GM19452 (cell line): ENCODE data around the gene RSKR.
A peak's percentile ranks its signal among the peaks of the same experiment; 100 is the strongest.
"Not testable (repeated sequence)": the region's sequence is repeated elsewhere in the genome, so short reads cannot be mapped to it uniquely, and the experiment has no call there.

ENCODE experiments used
- ATAC-seq: cut with Tn5 transposase; IDR thresholded peaks from one replicate; pipeline ENCODE4 v1.9.1; 2021; ENCODE audit not compliant: unreplicated experiment

The RSKR gene

DNA sequence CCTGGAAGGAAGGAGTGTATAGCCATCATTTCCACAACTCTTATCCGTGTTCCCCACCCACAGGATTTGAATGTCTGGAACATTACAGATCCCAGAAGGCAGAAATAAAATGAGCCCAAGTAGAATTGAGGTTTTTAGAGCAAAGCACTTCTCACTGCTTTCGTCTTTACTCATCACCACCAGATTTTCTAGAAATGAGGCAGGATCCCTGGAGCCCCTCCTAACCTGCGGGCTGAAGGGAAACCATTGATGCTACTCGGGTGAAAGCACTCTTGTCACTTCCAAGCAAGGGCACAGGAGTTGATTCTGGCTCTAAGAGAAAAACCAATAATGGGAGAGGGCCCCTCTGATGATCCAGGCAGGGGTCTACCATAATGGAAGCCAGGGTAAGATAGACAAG is 34.5 kb downstream of the RSKR start:
- no peak for ATAC-seq

DNA sequence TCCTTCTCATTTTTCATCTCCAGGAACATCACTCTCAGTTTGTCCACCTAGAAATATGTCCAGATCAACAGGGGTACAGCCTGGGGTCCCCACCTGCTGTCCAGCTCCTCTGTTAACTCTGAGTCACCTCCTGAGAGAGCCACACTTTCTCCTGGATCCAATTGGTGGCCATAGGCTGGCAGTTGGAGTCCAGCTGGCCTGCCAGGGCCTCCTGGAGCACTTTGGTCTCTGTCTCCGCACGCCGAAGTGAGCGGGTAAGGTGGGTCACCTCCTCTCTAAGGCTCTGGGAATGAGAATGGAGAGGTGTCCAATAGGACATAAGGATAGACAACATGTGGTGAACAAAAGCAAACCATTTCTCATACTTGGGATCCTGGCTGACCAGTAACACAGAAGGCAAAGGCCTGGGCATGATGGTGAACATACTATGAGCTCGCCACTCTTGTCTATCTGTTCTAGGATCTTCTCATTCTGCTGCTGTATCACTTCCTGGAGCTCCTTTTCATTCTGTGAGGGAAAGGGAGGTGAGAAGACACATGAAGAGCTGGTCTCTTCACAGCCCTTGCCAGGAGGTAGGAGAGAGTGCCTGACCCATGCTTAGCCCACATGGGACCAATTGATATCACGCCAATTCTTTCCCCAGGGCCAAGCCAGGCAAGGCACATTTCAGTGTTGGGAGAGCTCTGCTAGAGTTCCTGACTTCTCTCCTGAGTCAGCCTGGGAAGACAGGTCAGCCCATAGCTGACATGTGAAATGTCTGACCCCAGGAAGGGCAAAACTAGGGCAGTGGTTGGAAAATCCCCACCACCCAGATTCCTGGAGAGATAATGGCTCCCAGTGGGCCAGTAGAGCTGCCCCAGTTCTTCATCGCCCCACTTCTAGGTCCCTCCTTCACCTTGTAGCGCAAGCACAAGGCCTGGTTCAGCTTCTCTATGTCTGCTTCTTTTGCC is 35.5 kb downstream of the RSKR start:
- no peak for ATAC-seq

DNA sequence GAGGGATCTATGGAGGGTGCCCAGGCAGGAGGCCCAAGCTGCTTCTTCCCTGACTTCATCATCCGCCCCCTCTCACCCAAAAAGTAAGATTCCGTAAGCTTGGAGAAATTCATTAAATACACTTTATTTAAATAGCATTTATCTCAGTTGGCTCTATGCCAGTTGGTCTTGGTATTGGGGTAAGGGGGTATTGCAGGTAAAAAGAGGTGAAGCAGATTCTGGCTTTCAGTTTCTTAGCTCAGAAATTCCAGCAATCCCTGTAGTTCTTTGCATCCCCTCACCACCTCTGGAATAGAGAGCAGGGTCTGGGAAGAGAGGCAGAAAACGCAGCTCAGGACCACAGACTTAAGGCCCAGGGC is 36.5 kb downstream of the RSKR start:
- no peak for ATAC-seq

DNA sequence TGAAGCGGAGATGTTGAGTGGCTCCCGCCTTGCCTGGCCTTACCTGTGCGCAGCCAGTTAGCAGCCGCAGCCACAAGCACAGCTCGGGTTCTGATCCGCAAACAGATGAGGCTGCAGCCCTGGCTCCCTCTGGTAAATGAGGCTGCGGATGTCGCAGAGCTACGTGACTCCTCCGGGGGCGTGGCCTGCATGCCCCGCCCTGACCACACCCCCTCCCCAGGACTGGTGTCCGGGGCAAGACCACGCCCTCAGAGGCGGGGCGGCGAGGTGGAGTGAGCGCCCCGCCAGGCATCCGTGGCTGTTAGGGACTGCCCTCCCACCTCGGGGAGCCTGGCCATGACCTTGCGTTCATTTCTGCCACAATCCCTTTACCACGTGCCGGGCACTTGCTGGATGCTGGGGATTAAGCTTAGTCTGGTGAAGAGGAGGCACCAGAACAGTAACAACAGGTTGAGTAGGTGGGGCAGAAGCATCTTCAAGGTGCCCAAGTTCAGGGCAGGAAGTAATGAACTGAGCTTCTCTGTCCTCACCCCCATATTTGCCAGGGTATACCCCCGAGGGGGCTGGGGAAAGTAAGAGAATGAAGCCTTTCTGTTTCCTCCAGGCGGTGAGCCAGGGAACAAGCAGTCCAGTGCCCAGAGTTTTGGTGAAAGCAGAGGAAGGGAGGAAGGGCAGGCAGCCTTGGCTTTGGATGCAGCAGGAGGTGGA is 37.1 kb downstream of the RSKR start, which contains the start of gene ALDOC:
Gene ALDOC (minus strand): TSS at position 138 of the 708 bp plus-strand sequence. CDS start 1,363 bp downstream, outside the sequence.
- peak; percentile 88 for ATAC-seq

DNA sequence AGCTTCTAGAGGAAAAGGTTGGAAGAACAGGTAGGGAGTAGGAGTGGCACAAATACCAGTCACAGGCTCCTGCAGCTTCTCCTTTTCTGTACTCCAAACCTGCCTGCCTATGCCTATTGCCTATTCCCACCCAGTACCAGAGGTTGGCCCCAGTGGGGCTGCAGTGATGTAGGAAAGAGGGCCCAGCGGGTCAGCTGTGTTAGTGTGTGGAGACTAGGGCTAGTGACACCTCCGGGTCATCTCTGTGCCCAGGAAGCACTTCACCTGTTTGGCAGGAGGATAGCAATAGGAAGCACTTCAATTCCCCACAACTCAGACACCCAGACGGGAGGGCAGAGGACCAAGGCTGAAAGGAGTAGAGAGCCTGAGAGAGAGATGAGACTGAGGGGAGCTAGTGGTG is 38.0 kb downstream of the RSKR start:
- not testable (repeated sequence) for ATAC-seq

DNA sequence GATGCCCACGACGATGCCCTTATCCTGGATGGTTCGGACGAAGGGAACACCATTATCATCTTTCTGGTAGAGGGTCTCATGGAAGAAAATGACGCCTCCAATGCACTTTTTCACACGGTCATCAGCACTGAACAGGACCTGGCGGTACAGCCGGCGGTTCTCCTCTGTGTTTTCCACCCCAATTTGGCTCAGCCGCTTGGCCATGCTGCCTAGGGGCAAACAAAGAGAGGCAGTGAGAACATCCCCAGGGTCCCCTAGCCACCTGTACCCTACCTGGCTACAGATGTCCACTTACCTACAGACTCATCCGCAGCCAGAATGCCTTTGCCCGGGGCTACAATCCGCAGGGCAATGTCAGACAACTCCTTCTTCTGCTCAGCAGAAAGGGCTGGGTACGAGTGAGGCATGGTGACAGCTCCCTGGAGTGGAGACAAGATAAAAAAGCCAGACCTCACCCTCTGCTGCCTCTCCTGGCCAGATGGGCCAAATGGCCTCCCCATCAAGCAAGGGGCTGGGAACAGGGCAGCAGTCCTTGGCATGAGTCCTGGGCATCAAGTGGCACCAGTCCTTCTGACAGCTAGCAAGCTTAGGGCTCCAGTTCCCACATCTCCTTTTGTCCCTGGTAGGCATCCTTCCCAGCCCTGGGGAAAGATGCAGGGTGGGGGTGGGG is 38.7 kb downstream of the RSKR start:
- no peak for ATAC-seq

DNA sequence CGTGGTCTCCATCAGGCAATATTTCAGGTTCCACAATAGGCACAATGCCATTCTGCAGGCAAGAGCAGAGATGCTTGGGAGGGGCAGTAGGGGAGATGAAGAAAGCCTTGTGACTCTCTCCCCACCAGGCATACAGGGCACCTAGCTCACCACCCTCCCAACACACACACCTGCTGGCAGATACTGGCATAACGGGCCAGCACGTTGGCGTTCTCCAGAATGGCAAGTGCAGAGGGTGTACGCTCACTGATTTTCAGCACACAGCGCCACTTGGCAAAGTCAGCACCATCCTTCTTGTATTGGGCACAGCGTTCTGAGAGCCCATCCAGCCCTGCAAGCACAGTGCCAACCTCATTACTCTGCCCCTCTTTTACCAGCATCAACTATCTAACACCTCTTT is 39.5 kb downstream of the RSKR start:
- ATAC-seq = no peak

DNA sequence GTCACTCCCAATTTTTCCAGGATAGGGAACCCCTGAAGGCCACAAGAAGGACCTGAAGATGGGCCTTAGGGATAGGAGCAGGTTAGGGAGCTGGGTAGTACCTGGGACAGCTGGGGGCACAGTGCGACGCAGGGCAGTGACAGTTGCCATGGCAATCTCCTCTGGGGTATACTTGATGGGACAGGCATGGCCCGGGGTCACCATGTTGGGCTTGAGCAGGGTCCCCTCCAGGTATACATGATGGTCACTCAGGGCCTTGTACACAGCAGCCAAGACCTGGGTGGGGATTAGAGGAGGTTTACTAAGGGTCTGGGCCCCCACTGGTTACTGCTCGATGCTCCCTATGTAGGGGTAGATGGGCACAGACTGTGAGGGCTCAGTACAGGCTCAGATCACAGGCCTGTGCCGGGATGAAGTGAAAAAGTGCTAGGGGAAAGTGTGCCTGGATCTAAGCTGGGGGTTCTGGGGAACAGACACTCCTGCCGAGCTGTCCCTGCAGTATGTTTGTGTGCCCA is 40.0 kb downstream of the RSKR start:
- no peak for ATAC-seq

DNA sequence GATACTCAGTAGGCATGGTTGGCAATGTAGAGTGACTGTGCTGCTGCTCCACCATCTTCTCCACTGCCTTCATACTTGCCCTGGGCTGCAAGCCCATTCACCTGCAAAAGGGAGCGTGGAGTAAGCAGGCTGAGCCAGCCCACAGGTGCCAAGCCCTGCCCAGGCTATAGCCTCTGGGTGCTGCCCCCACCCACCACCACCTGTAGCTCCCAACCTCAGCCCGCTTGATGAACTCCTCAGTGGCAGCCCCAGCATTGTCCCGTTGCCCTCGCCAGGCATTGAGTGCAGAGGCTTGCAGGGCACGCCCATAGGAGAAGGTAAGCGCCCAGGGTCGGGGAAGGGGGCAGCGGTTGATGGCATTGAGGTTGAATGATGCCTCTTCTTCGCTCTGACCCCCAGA is 40.5 kb downstream of the RSKR start:
- no peak for ATAC-seq

DNA sequence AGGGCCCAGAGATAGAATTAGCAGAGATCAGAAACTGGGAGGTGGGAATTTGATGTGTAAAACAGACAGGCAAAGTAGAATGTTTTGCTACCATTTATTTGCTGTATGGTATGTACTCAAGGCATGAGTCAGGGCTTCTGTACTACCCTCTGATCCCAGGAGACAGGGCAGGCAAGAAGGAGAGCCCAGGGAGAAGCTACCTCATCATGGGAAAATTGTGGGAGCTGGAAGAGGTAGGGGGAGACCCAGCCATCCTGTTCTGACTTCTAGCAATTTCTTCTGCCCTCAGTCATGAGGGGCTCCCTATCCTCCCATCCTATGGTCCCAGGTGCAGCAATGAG is 41.0 kb downstream of the RSKR start:
- ATAC-seq = no peak

DNA sequence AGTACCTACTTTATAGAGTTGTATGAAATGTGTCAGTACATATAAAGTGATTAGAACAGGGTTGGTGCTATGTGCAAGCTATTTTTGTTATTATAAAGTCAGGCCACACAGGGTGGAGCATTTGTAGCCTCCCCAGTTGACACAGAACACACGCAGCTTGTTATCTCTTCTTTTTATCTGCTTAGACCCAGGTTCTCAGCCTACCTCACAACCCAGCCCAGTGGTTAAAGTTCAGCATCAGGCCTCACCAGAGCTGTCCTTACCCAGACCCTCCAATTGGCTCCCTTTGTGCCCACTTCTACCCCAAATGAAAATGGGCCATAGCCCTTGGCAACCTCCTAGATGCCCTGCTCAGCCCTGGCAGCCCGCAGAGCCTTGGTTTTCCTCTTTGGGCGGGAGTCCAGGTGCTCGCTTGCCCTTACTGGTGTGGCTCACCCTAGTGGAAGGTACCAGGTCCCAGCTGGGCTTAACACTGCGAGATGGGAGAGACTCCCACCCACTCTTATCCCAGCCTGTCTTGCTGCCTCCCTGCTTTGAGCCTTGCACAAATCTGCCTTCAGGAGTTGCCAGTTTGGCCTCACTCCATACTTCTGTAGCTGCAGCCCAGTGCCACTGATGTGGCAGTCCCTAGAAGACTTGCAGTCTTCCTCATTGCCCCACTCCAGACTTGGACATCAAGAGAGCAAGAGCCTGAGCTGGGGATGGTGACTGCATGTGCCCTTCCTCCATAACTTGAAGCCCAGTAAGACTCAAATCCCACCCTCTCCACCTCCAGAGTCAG is 41.5 kb downstream of the RSKR start:
- ATAC-seq = no peak

DNA sequence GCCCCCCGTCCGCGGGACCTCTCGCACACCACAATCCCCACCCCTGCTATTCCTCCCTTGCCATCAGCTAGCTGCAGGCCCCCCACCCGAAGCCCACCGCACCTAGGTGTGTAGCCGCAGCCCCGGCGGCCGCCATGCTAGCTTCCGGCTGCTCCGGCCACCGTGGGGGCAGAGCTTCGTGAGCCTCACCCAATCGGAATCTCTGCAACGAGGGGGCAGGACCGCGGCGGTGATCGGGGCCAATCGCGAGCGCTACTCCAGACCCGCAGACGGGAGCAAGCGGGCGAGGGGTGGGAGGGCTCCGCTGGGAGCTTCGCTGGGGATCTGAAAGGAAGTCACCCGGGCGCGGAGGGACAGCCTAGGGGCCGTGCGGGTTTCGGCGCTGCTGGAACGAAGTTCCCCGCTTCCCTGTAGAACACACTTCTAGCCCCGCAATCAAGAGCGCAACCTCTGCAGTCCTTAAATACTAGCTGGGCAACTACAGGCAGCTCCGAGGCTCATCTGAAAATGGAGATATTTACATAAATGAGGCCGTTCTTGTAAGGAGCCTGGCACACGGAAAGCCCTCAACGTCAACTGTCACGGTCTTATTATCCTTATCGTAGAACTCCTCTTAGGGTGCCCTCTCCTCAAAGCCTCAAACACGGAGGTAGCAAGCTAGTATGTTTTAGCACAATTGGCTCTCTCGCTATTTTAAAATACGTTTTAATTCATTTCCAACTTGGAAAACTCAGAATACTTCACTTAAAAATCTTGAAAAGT is 42.4 kb downstream of the RSKR start, which contains the start of gene PIGS:
Gene PIGS (minus strand): TSS at position 164 of the 762 bp plus-strand sequence. CDS start 28 bp downstream, at position 136.
- peak; percentile 84 for ATAC-seq

DNA sequence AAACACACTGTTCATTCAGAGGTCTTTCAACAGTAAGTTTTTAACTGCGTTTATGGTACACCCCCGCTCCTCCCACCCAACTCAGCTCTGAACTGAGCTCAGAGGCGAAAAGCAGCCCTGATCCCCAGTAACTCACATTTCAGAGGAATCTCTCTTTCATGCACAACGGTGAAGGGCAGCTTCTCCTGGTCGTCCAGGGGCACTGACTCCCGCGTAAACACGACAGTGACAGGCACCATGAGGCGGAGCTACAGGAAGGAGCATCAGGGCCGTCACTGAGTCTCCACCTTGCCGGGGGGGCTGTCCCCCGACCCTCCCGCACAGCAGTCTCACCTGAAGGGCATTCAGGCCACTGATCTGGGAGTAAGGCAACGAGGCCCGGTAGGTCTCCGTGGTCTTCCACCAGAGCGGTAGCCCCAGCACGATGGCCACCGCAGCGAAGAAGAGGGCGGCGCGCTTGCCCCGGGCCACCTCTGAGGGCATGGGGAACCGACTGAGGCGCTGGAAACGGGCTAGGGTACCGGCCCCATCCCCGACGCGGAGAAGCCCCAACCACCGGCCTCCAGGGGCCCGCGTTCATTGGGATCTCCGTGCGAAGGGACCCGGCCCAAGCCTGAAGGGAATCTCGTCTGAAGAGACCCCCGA is 43.1 kb downstream of the RSKR start:
- peak; percentile 25 for ATAC-seq

DNA sequence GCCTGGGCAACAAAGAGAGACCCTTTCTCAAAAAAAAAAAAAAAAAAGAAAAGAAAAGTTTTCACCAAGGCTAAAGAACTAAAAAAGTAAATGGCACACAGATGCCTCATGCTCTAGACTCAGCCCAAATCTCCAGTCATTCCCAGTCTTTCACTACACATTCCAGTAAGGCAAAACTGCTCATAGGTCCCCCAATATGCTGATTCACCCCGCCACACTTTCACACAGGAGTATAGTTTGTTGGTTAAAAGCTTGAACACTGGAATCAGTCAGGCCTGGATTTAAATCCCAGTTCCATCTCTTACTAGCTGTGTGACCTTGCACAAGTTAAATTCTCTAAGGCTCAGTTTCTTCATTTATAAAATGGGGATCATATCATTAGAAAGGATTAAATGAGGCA is 44.5 kb downstream of the RSKR start:
- ATAC-seq = no peak

DNA sequence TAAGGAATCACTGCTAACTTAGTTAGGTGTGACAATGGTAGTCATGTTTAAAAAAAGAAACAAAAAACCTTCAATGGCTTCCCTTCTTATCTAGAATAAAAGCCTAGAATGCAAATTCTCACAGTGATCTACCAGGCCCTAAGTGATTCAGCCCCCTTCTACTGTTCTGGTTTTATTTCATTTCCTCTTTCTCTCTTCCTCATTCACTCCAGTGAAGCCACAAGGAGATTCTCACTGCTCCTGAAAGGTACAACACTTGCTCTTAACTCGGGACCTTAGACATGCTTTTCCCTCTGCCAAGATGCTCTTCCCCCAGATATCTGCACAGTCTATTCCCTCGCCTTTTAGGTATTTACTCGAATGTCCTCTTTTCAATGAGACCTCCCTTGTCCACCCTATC is 46.4 kb downstream of the RSKR start:
- no peak for ATAC-seq

DNA sequence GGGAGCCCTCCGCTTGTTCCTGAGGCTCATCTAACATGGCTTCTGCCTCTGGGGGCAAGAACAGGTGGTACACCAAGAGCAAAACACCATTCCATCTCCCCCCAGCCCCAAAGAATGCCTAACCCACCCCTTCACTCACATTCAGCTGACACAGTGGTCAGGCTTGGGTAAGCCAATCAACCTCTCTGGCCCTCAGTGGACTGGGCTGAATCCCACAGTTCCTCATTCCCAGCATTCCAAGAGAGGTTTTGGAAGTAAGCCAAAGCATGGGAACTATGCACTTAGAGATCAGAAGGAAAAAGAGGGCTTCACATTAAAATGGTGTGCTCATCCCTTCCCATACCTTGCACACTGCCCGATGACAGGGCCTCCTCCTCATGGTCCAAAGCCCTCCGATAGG is 50.5 kb downstream of the RSKR start:
- ATAC-seq = no peak
